HG02571 (cell line): ENCODE results near the gene ARSH.
"Not testable (repeated sequence)": the region's sequence is repeated elsewhere in the genome, so short reads cannot be mapped to it uniquely, and the experiment has no call there.

ENCODE experiments used
- ATAC-seq: cut with Tn5 transposase; IDR thresholded peaks from one replicate; pipeline ENCODE4 v1.9.1; 2021; ENCODE audit warnings: mild to moderate bottlenecking, moderate library complexity; ENCODE audit not compliant: unreplicated experiment

The ARSH gene, protein sequence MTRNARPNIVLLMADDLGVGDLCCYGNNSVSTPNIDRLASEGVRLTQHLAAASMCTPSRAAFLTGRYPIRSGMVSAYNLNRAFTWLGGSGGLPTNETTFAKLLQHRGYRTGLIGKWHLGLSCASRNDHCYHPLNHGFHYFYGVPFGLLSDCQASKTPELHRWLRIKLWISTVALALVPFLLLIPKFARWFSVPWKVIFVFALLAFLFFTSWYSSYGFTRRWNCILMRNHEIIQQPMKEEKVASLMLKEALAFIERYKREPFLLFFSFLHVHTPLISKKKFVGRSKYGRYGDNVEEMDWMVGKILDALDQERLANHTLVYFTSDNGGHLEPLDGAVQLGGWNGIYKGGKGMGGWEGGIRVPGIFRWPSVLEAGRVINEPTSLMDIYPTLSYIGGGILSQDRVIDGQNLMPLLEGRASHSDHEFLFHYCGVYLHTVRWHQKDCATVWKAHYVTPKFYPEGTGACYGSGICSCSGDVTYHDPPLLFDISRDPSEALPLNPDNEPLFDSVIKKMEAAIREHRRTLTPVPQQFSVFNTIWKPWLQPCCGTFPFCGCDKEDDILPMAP

GRCh38 chrX:3006495-3006894 is at the start of gene ARSH:
ARSH (plus strand) TSS chrX:3006546; CDS start chrX:3006613, 67 bp downstream.
- no peak for ATAC-seq

DNA sequence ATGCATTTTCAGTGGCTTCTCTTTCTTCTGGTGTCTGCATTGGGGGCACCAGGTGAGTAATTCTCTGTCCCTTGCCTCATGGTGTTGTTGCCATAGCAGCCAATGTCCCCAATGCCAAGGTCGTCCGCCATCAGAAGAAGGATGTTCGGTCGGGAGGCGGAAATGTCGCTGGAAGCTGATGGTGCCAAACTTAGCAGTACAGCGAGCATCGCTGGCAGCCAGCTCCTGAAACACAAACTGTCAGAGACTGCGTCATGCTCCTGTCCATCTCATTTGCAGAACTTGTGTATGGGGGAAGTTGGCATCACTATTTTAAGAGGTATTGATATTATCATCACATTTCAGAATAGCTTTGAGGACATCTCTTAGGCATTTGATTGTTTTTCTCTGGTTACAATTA is 48.1 kb upstream of the ARSH start:
- no peak for ATAC-seq

- ATAC-seq, result no peak
Measured at GRCh38 chrX:2960861-2961515, 45.4 kb upstream of the ARSH start.

DNA sequence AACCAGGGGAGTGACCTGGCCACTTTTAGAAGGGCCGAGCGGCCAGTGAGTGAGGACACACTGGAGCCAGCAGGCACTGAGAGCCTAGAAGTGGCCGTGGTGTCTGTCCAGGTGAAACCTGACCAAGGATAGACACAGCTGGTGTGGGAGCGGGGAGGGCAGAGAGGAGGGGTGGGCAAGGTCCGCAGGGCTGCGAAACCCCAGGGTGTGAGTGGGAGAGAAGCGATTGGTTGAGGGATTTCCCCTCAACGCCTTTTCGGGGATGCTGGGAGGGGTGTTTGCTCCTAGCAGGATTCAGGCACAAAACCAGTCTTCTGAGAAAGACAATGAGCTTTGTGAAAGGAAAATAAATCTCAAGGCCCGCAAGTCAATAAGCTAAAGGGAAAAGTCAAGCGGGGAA is 44.0 kb upstream of the ARSH start:
- no peak for ATAC-seq

DNA sequence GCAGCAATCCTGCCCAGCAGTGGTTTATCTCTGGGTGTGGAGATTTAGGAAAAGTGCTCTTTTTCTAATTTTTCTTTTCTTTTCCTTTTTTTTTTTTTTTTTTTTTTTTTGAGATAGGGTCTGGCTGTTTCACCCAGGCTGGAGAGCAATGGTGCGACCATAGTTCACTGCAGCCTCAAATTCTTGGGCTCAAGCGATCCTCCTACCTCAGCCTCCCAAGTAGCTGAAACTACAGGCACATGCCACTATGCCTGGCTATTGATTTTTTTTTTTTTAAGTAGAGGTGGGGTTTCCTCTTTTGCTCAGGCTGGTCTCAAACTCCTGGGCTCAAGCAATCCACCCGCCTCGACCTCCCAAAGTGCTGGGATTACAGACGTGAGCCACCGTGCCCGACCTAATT is 42.9 kb upstream of the ARSH start:
- ATAC-seq, result not testable (repeated sequence)

- not testable (repeated sequence) for ATAC-seq
Measured at GRCh38 chrX:2963992-2964794, 42.2 kb upstream of the ARSH start.

GRCh38 chrX:2965965-2966364 is 40.4 kb upstream of the ARSH start:
- ATAC-seq, result no peak

DNA sequence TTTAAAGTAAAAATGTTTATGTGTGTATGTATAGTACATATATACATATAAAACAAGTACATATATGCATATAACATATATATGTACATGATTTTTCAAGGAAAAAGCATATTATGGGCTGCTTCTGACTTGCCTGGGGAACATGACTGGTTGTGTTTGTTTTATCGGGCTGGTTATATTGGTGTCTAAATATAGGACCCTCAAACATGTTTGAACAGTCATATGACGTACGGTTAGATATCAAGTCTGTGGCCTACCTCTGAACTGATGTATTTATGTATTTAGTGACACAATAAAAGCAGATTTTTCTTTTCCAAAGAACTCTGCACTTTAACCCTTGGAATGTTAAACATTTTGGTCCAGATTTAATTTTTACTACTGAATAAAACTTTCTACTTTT is 39.3 kb upstream of the ARSH start:
- no peak for ATAC-seq

- no peak for ATAC-seq
Measured at GRCh38 chrX:2967584-2967983, 38.8 kb upstream of the ARSH start.

DNA sequence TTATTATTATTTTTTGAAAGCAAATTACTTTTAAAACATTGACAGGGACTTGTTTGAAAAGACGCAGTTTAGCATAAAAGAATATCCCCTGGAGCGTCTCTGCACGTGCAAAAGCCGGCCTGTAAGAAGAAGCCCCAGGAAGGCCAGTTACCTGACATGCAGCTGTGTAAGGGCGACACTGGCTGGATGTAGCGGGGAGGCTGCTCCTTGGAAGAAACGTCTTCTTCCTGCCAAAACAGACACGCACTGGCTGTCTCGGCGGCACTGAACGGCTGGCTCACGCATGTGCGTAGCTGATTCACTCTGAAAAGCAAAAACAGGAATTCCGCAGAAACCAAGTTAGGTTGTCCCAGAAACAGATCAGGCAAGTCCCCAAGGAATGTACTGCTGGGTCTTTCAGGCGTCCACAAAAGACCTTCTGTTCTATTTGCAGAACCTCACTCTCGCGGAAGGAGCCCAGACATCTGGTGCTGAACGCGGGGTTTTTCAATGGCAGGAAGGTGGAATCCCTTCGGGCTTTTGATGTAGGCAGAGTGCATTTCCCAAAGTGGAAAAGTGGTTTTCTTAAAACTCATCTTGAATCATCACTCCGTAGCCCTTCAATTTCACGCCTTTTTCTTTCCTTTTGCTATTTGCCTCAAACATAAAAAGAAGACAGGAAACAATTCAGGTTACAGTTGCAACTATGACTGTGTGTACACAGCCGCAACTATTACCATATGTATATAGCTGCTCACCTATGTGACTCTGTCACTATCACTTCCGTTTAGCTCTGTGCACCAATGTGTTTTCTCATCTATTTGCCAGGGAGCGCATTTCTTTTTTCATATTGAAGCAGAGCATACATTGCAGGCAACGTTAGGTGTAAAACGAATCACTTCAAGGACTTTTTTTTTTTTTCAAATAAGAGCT is 38.1 kb upstream of the ARSH start:
- no peak for ATAC-seq

GRCh38 chrX:2969021-2969420 is 37.3 kb upstream of the ARSH start:
- no peak for ATAC-seq

DNA sequence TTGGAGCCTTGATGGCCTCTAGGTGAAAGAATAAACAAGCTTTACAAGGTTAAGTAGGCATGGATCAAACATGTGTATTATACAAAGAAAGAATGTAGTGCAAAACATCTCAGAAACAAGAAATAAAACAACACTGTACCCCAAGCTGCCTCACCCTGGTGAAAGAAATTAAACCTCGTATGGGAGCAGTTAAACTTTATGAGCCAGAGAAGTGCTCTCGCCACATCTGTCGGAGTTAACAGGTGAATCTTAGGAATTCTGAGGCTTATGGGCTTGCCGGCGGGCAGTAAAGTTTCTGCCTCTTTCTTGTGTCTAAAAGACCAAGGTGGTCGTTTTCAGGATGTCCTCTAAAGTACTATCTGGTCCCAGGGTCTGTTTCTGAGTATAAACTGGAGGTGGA is 34.0 kb upstream of the ARSH start:
- ATAC-seq, result no peak

GRCh38 chrX:2974961-2975360 is 31.4 kb upstream of the ARSH start:
- ATAC-seq, result no peak

DNA sequence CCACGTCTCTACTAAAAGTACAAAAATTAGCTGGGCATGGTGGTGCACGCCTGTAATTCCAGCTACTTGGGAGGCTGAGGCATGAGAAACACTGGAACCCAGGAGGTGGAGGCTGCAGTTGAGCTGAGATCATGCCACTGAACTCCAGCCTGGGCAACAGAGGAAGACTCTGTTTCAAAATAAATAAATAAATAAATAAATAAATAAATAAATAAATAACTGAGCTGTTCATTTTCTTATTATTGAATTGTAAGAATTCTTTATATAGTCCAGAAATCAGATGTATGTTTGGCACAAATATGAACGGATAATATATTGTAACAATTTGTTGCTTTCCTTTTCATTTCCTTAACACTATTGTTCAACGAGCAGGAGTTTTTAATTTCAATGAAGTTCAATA is 27.7 kb upstream of the ARSH start:
- ATAC-seq, result not testable (repeated sequence)

- no peak for ATAC-seq
Measured at GRCh38 chrX:2984342-2984741, 22.0 kb upstream of the ARSH start.

DNA sequence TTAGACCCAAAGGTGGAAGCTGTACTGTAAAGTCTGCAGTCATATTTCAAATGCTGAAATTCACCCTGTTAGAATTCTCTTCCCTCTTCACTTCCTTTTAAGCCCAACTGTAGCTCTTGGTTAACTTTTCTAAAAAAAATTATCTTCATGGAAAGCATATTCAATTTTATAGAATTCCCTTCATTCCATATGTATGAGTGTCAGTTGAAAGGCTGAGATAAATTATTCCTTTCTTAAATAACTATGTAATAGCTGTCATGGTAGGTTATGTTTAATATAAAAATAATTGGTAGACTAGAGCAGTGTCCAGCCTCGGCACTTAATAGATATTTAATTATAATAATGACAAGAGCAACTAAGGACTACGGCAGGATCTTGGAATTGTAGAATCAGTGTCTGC is 16.8 kb upstream of the ARSH start:
- no peak for ATAC-seq

DNA sequence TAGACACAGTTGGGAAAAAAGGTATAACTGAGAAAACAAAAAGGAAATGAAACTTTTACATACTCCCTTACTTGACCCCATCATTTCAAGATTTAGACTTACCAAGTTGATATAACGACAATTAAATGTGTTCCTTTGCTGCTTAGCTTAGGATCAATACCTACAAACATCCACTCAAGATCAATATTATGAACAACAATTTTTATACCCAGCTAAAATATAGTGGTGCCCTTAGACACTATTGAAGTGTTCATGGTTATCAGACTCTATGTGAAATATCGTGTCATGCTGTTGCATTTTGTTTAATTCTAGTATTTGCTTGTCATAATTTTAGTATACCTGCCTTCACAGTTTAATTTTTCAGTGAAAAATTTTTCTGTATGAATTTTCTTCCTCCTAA is 4.2 kb downstream of the ARSH start:
- ATAC-seq, result no peak

DNA sequence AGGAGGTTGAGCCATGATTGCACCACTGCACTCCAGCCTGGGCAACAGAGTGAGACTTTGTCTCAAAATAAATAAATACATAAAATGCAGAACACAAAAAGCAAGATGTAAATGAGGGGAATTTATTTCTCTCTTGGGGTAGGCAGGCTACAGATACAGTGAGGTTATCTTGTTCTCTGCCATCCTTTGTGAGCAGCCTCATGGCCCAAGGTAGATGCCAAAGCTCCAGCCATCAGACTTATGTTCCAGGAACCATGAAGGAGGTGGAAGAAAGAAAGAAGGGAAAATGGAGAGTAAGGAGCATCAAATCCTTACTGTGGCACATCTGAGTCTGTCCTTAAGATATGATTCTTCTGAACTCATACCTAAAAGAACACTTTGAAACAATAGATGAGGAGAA is 11.1 kb downstream of the ARSH start:
- no peak for ATAC-seq

DNA sequence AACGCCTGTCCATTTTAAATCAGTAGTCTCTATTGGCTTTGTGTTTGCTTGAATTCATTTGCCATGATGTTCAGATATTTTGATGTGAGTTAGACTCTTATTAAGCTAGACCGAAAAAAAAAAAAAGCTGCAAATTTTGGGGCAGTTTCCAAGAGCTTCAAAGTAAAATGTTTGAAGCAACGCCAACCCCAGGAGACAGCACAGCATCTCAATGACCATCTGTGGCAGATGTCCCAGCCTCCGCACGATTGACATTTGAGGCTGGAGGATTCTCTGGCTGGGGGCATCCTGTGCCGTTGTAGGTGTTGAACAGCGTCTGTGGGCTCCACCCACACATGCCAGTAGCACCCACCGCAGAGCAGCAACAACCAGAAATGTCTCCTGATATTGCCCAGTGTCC is 17.8 kb downstream of the ARSH start:
- no peak for ATAC-seq

DNA sequence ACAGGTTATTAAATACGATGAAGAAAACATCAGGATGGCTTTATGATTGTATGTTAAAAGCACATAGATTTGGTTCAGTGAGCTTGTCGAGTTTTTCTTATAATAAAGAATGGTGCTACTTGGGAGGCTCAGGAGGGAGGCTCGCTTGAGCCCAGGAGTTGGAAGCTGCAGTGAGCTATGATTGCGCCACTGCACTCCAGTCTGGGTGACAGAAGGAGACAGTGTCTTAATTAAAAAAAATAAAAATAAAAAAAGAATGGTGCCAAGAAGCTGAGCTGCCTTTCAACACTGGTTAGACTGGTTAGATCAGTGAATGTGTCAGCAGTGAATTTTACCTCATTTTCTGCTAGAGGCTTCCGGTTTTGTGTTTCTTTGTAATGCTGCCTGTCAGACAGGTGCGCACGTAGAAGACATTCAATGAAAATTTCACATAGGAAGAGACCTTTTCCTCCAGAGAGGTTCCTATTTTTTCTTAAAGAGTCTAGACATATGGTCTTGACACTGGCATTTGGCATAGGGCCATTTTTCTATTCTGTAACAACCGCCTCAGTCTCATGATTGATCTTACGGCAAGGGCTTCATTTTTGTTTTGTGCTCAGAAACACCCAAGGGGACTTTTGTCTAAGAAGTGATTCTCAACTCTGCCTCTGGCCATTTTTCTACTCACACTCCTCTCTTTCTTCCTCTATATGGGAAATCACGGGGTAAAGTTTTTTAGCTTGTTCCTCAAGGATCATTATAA is 19.9 kb downstream of the ARSH start:
- no peak for ATAC-seq
